Esophagus squamous epithelium (tissue), 5 donors: Measurements from ENCODE around the gene FAM20C. TPM values are rescaled to one million over a fixed set of nuclear protein-coding genes. Genes with fewer than 3 reads are reported as not detected.

Experiments used
- DNase-seq: peaks from one replicate; lab custom pipeline; 2025; lab: John Stamatoyannopoulos, UW
- H3K27ac ChIP-seq, 4 donors: fragments of 200-600 bp; sonication (generic); one replicate each; pipeline ENCODE4 v1.5.1; 2016 to 2019; ENCODE audit warnings: mild to moderate bottlenecking in 1 of 4
- H3K27me3 ChIP-seq, 4 donors: fragments of 200-600 bp; sonication (generic); 1 replicate in 3 of 4; 2 replicates in 1 of 4; pipeline versions ENCODE4 v1.5.1 to v1.6.0; 2017 to 2021; ENCODE audit warnings: antibody characterized with exemption in 1 of 4
- H3K36me3 ChIP-seq, 3 donors: fragments of 200-600 bp; sonication (generic); one replicate each; pipeline ENCODE4 v1.5.1; 2016 to 2019
- H3K4me1 ChIP-seq, 3 donors: fragments of 200-600 bp; sonication (generic); one replicate each; pipeline ENCODE4 v1.5.1; 2017 to 2019
- H3K4me3 ChIP-seq, 4 donors: fragments of 200-600 bp; sonication (generic); 1 replicate in 3 of 4; 2 replicates in 1 of 4; pipeline ENCODE4 v1.5.1; 2016 to 2019; ENCODE audit warnings: mild to moderate bottlenecking in 2 of 4, moderate library complexity in 1 of 4
- H3K9me3 ChIP-seq, 3 donors: fragments of 200-600 bp; sonication (generic); one replicate each; pipeline ENCODE4 v1.5.1; 2016 to 2019
- POLR2A ChIP-seq, 4 donors: fragments of 450-650 bp; IDR thresholded peaks; one replicate each; pipeline ENCODE4 v1.6.1; 2017; ENCODE audit warnings: antibody characterized with exemption in 4 of 4, mild to moderate bottlenecking in 4 of 4, moderate library complexity in 3 of 4
- WGBS, 2 donors: methylation state at CpG; one replicate each; pipeline ENCODE4 v1.1.5; 2018; 5-methylcytosine and 5-hydroxymethylcytosine counted together
- intact Hi-C: fragments of 100-400 bp; cut with DNase I; formaldehyde crosslinking; loops from one replicate; pipeline ENCODE4 v1.15.0; 2022
- total RNA-seq, 4 donors: library from RNA; depleted of rRNA; stranded (reverse); fragments of >200 nt; gene quantifications; one replicate each; pipeline ENCODE4 v1.1.0, GENCODE V29; 2016
- TF ChIP-seq, protein P1 (sequence below), 6 experiments: fragments of 450-650 bp in 4 of 6; fragments of 200-600 bp in 2 of 6; sonication (generic) in 2 of 6; IDR thresholded peaks; one replicate each; pipeline ENCODE4 v1.5.1; 2016 to 2019; ENCODE audit warnings: antibody characterized with exemption in 6 of 6, mild to moderate bottlenecking in 4 of 6, moderate library complexity in 4 of 6
- donor health status: DM: yes; HTN: yes; CAD: no.

The FAM20C gene
- total RNA-seq, 4 donors from 2014 or later, result 8.5 to 16.0 (median 13.7) TPM

- no peak overlapping the region for H3K4me3 ChIP-seq
- H3K36me3 ChIP-seq, result no peaks in the 10 kb centered on the region
- H3K4me1 ChIP-seq, result no peaks in the 10 kb centered on the region
- H3K27ac ChIP-seq, result no peak overlapping the region
- TF ChIP-seq, protein P1, sequence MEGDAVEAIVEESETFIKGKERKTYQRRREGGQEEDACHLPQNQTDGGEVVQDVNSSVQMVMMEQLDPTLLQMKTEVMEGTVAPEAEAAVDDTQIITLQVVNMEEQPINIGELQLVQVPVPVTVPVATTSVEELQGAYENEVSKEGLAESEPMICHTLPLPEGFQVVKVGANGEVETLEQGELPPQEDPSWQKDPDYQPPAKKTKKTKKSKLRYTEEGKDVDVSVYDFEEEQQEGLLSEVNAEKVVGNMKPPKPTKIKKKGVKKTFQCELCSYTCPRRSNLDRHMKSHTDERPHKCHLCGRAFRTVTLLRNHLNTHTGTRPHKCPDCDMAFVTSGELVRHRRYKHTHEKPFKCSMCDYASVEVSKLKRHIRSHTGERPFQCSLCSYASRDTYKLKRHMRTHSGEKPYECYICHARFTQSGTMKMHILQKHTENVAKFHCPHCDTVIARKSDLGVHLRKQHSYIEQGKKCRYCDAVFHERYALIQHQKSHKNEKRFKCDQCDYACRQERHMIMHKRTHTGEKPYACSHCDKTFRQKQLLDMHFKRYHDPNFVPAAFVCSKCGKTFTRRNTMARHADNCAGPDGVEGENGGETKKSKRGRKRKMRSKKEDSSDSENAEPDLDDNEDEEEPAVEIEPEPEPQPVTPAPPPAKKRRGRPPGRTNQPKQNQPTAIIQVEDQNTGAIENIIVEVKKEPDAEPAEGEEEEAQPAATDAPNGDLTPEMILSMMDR (IDR thresholded peaks at IDR 0.05), result no peak
- TF ChIP-seq POLR2A (IDR thresholded peaks at IDR 0.05), result no peak
- DNase-seq, result no peak
- WGBS, 2 donors, result 73 to 84% methylated on average over 9 to 10 of the region's 24 CpGs
- intact Hi-C loops, result no loop called here
- peaks cover 0 to 27% (median 0%) of the 10 kb centered on the region in 4 donors for H3K27me3 ChIP-seq
- peaks cover 0 to 13% (median 0%) of the 10 kb centered on the region in 3 donors for H3K9me3 ChIP-seq
Measured at GRCh38 chr7:303884-304573, 111.7 kb downstream of the FAM20C start.

- H3K4me3 ChIP-seq, result no peak overlapping the region
- H3K27me3 ChIP-seq, result peaks cover 0 to 27% (median 0%) of the 10 kb centered on the region in 4 donors
- no peak for DNase-seq
- no peaks in the 10 kb centered on the region for H3K4me1 ChIP-seq
- 67 to 74% methylated on average over 13 to 15 of the region's 19 CpGs for WGBS, 2 donors
- TF ChIP-seq, protein P1 (IDR thresholded peaks at IDR 0.05), result no peak
- no peak for TF ChIP-seq POLR2A (IDR thresholded peaks at IDR 0.05)
- H3K36me3 ChIP-seq, result no peaks in the 10 kb centered on the region
- peaks cover 0 to 13% (median 0%) of the 10 kb centered on the region in 3 donors for H3K9me3 ChIP-seq
- no peak overlapping the region for H3K27ac ChIP-seq
- intact Hi-C loops, result no loop called here
Measured at GRCh38 chr7:304574-305409, 112.4 kb downstream of the FAM20C start.

GRCh38 chr7:305410-306151 lies 113.2 kb downstream of the FAM20C start:
- no peak overlapping the region for H3K4me3 ChIP-seq
- peaks cover 0 to 27% (median 0%) of the 10 kb centered on the region in 4 donors for H3K27me3 ChIP-seq
- WGBS, 2 donors, result 82 to 86% methylated on average over 14 to 17 of the region's 35 CpGs
- no peak overlapping the region for H3K27ac ChIP-seq
- no peaks in the 10 kb centered on the region for H3K4me1 ChIP-seq
- TF ChIP-seq, protein P1 (IDR thresholded peaks at IDR 0.05), result no peak
- TF ChIP-seq POLR2A (IDR thresholded peaks at IDR 0.05), result no peak
- no peaks in the 10 kb centered on the region for H3K36me3 ChIP-seq
- intact Hi-C loops, result no loop called here
- H3K9me3 ChIP-seq, result peaks cover 0 to 13% (median 0%) of the 10 kb centered on the region in 3 donors
- no peak for DNase-seq

DNA sequence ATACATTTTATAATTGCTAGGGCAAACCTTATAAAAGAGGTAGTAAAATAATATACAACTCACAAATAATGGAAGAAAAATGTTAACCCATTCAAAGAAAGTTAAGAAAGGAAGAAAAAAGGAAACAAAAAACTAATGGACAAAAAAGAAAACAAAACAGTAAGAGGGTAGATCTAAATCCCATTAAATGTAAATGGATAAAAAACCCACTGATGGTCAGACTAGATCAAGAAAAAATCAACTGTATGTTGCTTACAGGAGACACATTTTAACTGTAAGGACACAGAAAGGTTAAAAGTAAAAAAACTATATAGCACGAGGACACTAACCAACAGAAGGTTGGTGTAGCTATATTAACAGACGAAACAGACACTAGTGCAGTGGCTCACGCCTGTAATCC lies 115.6 kb downstream of the FAM20C start:
- Histone ChIP-seq H3K27ac (no peak overlapping the region), H3K9me3 (peaks cover 0 to 13% (median 0%) of the 10 kb centered on the region in 3 donors), H3K36me3 (no peaks in the 10 kb centered on the region), H3K4me1 (peaks cover 0 to 10% (median 3%) of the 10 kb centered on the region in 3 donors), H3K27me3 (peaks cover 0 to 20% (median 0%) of the 10 kb centered on the region in 4 donors), H3K4me3 (no peak overlapping the region)
- intact Hi-C loops, result no loop called here
- WGBS, 2 donors, result 57 to 79% methylated on average over 3 of the region's 3 CpGs
- TF ChIP-seq POLR2A (IDR thresholded peaks at IDR 0.05), result no peak
- TF ChIP-seq, protein P1 (IDR thresholded peaks at IDR 0.05), result no peak
- no peak for DNase-seq
